NT2/D1 (cell line): ENCODE data around the gene FBXL13.

Experiments
- YY1 ChIP-seq: IDR thresholded peaks from 2 replicates; pipeline ENCODE4 v1.6.1; 2011; ENCODE audit not compliant: insufficient read length, insufficient read depth
- ZNF274 ChIP-seq: IDR thresholded peaks from 2 replicates; pipeline ENCODE4 v1.6.1; 2011; ENCODE audit warnings: mild to moderate bottlenecking, low read depth, low read length

GRCh38 chr7:102832674-102833073, 241.9 kb downstream of the FBXL13 start:
- TF ChIP-seq ZNF274 (no peak), YY1 (no peak)
